SH-SY5Y (cell line): Measurements from ENCODE around the gene RAB33B.

ENCODE experiments used
- GATA2 ChIP-seq: IDR thresholded peaks from 2 replicates; pipeline ENCODE4 v1.6.1; 2011; ENCODE audit warnings: mild to moderate bottlenecking, low read depth, low read length
- GATA3 ChIP-seq: IDR thresholded peaks from 2 replicates; pipeline ENCODE4 v1.6.1; 2011; ENCODE audit warnings: low read depth, mild to moderate bottlenecking, low read length, moderate library complexity

RAB33B gene

GRCh38 chr4:139457318-139457717 lies 3.4 kb downstream of the RAB33B start:
- no peak for TF ChIP-seq GATA3
- no peak for TF ChIP-seq GATA2

DNA sequence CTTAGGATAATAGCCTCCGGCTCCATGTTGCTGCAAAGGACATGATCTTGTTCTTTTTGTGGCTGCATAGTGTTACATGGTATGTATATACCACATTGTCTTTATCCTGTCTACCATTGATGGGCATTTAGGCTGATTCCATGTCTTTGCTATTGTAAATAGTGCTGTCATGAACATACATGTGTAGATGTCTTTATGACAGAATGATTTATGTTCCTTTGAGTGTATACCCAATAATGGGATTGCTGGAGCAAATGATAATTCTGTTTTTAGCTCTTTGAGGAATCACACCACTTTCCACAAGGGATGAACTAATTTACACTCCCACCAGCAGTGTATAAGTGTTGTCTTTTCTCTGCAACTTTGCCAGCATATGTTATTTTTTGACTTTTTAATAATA lies 4.6 kb downstream of the RAB33B start:
- TF ChIP-seq GATA3 (no peak), GATA2 (no peak)

DNA sequence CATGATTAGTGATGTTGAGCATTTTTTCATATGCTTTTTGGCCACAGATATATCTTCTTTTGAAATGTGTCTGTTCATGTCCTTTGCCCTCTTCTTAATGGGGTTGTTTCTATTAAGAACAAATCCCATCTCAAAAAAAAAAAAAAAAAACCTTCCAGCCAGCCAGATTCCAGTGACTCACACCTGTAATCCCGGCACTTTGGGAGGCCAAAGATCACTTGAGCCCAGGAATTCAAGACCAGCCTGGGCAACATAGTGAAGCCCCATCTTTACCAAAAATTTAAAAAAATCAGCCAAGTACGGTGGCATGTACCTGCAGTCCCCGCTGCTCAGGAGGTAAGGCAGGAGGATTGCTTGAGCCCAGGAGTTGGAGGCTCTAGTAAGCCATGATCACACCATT lies 5.1 kb downstream of the RAB33B start:
- no peak for TF ChIP-seq GATA2
- no peak for TF ChIP-seq GATA3

- TF ChIP-seq GATA2: no peak
- TF ChIP-seq GATA3: no peak
Measured at GRCh38 chr4:139460565-139460964, 6.6 kb downstream of the RAB33B start.

DNA sequence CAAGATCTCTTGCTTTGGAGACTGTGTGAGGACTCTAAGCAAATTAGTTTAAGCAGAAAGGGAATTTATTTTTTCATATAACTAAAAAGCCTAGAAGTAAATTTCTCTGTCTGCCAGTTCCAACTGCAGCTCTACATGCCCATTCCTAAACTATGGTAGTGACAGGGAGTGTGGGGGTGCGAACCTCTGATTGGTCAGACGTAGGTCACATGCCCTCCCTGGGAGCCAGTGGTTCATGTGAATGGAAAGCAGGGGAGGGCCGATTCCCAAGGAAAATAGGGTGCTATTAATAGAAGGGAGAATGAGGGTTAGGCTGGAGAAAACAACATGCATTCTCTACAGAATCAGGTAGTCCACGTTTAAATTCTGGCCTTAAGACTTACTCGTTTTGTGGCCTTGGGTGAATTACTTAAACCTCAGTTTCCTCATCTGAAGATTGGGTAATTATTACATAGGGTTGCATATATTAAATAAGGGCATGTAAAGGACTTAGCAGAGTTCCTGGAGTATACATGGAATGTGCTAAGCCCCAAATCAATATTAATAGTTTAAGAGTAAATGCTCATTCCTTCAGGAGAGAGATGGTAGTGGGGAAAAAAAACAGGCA lies 7.2 kb downstream of the RAB33B start:
- no peak for TF ChIP-seq GATA3

DNA sequence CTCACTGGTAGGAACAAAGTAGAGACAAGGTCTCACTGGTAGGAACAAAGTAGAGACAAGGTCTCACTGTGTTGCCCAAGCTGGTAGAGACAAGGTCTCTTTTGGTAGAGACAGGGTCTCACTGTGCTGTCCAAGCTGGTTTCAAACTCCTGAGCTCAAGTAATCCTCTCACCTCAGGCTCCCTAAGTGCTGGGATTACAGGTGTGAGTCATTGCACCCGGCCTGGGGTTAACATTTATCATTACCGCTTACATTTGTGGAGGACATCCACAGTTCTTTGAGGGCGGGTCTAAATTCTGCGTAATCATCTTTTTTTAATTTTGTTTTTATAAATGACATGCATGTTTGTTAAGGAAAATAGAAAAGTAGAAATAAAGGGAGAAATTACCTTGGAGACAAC lies 12.0 kb downstream of the RAB33B start:
- TF ChIP-seq GATA2 (no peak), GATA3 (no peak)

- TF ChIP-seq GATA2 (no peak), GATA3 (no peak)
Measured at GRCh38 chr4:139469216-139469615, 15.3 kb downstream of the RAB33B start.

- no peak for TF ChIP-seq GATA3
- no peak for TF ChIP-seq GATA2
Measured at GRCh38 chr4:139469869-139470268, 15.9 kb downstream of the RAB33B start.

GRCh38 chr4:139470295-139470694 lies 16.4 kb downstream of the RAB33B start:
- TF ChIP-seq GATA2 (no peak), GATA3 (no peak)

DNA sequence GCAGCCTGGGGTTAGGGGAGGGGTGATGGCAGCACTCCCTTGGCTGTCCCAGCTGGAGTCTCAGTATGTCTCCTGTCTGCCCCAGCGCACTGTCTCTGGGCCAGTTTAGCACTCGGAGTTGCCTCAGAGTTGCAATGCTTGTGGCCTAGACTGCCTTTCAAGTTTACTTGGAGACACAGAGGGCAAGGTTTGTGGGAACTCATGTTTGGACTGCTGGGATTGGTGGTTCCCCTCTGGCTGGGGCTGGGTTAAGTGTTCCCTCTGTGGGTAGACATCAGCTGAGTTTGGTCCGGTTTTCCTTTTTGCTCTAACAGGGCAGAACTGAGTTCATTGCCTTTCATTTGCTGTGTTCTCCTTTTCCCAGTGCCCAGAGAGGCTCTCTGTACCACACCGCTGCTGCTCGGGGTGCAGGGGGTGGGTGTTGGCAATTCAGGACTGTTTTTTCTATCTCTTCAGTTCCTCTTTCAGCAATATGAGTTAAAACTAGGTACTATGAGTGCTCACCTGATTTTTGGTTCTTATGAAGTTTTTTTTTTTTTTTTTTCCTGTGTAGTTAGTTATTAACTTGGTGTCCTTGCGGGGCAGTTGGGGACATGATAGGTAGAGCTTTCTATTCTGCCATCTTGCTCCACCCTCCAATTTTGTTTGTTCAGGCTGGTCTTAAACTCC lies 17.2 kb downstream of the RAB33B start:
- no peak for TF ChIP-seq GATA2

- TF ChIP-seq GATA3 (no peak), GATA2 (no peak)
Measured at GRCh38 chr4:139472852-139473251, 18.9 kb downstream of the RAB33B start.

GRCh38 chr4:139476363-139476762 lies 22.4 kb downstream of the RAB33B start:
- TF ChIP-seq GATA2: no peak
- no peak for TF ChIP-seq GATA3

DNA sequence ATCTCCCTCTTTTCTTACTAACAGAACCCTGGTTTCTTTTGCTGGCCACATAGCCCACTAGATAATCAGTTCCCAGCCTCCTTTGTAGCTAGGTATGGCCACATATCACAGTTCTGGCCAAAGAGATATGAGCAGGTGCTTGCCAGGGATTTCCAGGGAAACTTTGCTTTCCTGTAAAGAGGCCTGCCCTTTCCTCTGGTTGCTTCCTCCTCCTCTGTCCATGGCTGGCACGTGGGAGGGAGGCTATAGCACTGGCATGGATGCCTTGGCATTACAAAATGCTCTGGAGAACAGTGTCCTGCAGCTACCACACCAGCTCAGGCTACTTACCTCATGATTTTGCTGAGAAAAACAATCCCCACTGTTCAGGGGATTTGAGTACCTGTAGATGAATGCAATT lies 27.5 kb downstream of the RAB33B start:
- TF ChIP-seq GATA3 (no peak), GATA2 (no peak)

- TF ChIP-seq GATA3: no peak
- no peak for TF ChIP-seq GATA2
Measured at GRCh38 chr4:139483000-139483399, 29.1 kb downstream of the RAB33B start.

- TF ChIP-seq GATA2 (no peak), GATA3 (no peak)
Measured at GRCh38 chr4:139484783-139485311, 30.9 kb downstream of the RAB33B start.
